Naive thymus-derived CD4-positive, alpha-beta T cell (primary cell): ENCODE measurements around the gene WFDC12. TPM values are rescaled to one million over a fixed set of nuclear protein-coding genes. Genes with fewer than 3 reads are reported as not detected.

Source experiments
- ATAC-seq: fragments of 150-1000 bp; cut with Tn5 transposase; 2 replicates; pipeline ENCODE4 v1.10.0; 2021; ENCODE audit warnings: mild to moderate bottlenecking, moderate library complexity
- CTCF ChIA-PET: fragments of 350-600 bp; sonication (Branson Sonifier 250); formaldehyde crosslinking; loops from one replicate; lab custom pipeline; 2021; ENCODE audit warnings: antibody characterized with exemption; lab: Charles Lee
- POLR2A ChIA-PET: fragments of 350-600 bp; sonication (Branson Sonifier 250); formaldehyde crosslinking; loops from one replicate; lab custom pipeline; 2021; ENCODE audit warnings: antibody characterized with exemption, inconsistent platforms; lab: Charles Lee
- DNase-seq, 9 donors: peaks; one replicate each; pipeline versions ENCODE4 v3.0.0 to v3.0.0-alpha.2; 2020 to 2022; ENCODE audit warnings: mixed read lengths in 1 of 9
- H3K27ac ChIP-seq: one replicate; pipeline ENCODE4 v1.7.0; 2013; ENCODE audit warnings: mild to moderate bottlenecking, low read depth, low read length, moderate library complexity
- H3K27me3 ChIP-seq, 2 donors: one replicate each; pipeline ENCODE4 v1.7.0; 2013; ENCODE audit warnings: low read length in 2 of 2, mild to moderate bottlenecking in 2 of 2, moderate library complexity in 2 of 2; ENCODE audit not compliant: control insufficient read depth in 2 of 2, insufficient read depth in 2 of 2
- H3K36me3 ChIP-seq, 3 experiments: 1 replicate in 2 of 3; 2 replicates in 1 of 3; pipeline ENCODE4 v1.7.0; 2013; ENCODE audit warnings: low read length in 3 of 3, mild to moderate bottlenecking in 3 of 3, moderate library complexity in 1 of 3; ENCODE audit not compliant: insufficient read depth in 3 of 3, control insufficient read depth in 2 of 3
- H3K4me1 ChIP-seq, 2 donors: one replicate each; pipeline ENCODE4 v1.7.0; 2013; ENCODE audit warnings: low read length in 2 of 2, mild to moderate bottlenecking in 2 of 2, moderate library complexity in 1 of 2; ENCODE audit not compliant: control insufficient read depth in 2 of 2, insufficient read depth in 2 of 2
- H3K4me3 ChIP-seq: 2 replicates; pipeline ENCODE4 v1.7.0; 2013; ENCODE audit warnings: mild to moderate bottlenecking, low read length
- H3K9me3 ChIP-seq, 3 experiments: 1 replicate in 2 of 3; 2 replicates in 1 of 3; pipeline ENCODE4 v1.7.0; 2013; ENCODE audit warnings: low read length in 3 of 3; ENCODE audit not compliant: control insufficient read depth in 2 of 3
- H3K27ac Mint-ChIP-seq, 9 donors: one replicate each; pipeline ENCODE4 v1.8.0; 2020 to 2022; ENCODE audit warnings: mixed read lengths in 9 of 9, mild to moderate bottlenecking in 8 of 9, moderate library complexity in 5 of 9, inconsistent platforms in 2 of 9
- H3K27me3 Mint-ChIP-seq, 5 donors: one replicate each; pipeline ENCODE4 v1.8.0; 2021 to 2022; ENCODE audit warnings: mixed read lengths in 5 of 5, mild to moderate bottlenecking in 1 of 5
- H3K36me3 Mint-ChIP-seq, 5 donors: one replicate each; pipeline ENCODE4 v1.8.0; 2020 to 2022; ENCODE audit warnings: mixed read lengths in 5 of 5, mild to moderate bottlenecking in 3 of 5, inconsistent platforms in 1 of 5
- H3K4me1 Mint-ChIP-seq, 7 donors: one replicate each; pipeline ENCODE4 v1.8.0; 2020 to 2022; ENCODE audit warnings: mixed read lengths in 7 of 7, mild to moderate bottlenecking in 3 of 7, inconsistent platforms in 1 of 7
- H3K4me3 Mint-ChIP-seq, 10 donors: one replicate each; pipeline ENCODE4 v1.8.0; 2020 to 2022; ENCODE audit warnings: mild to moderate bottlenecking in 10 of 10, mixed read lengths in 10 of 10, moderate library complexity in 6 of 10, inconsistent platforms in 2 of 10
- H3K9me3 Mint-ChIP-seq, 11 donors: one replicate each; pipeline ENCODE4 v1.8.0; 2020 to 2022; ENCODE audit warnings: mixed read lengths in 11 of 11, mild to moderate bottlenecking in 4 of 11, inconsistent platforms in 1 of 11, moderate library complexity in 1 of 11
- intact Hi-C, 2 donors: fragments of 100-400 bp; cut with micrococcal nuclease; formaldehyde crosslinking; loops; one replicate each; pipeline ENCODE4 v1.15.1; 2023
- polyA plus RNA-seq, 2 donors: library from polyadenylated mRNA; unstranded; fragments of 300-500 nt; fragmentation: Illumina TruSeq; gene quantifications; one replicate each; pipeline ENCODE4 v1.2.3, GENCODE V29; 2021
- total RNA-seq, 6 experiments: library from RNA in 5 of 6; stranded (reverse) in 5 of 6; gene quantifications; 1 replicate in 5 of 6; 2 replicates in 1 of 6; pipeline ENCODE4 v1.2.3 and lab custom pipeline; 2021 to 2026

WFDC12 gene
- total and polyA plus RNA-seq, 7 experiments from 2014 or later: not detected

DNA sequence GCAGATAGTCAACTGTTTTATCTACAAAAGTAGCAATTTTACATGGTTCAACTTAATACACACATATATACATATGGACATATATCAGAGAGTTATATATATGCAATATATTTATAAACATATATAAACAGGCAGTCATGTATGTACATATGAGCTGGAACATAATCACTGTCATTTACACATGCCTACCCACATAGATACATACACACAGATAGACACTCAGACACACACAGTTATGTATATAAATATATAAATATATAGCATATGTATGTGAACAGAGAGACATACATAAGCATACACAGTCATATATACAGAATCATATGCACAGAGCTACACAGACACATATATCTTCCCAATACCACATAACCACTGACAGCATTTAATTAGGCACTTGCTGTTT lies 11.5 kb downstream of the WFDC12 start:
- CTCF ChIA-PET: interaction anchor here (0.8 kb wide), 1 partner anchor 69 kb away, joined by 3 read pairs; no protein-coding TSS in a partner anchor
- Histone ChIP-seq H3K9me3 (no peaks in the 10 kb centered on the region), H3K4me1 (no peaks in the 10 kb centered on the region), H3K27me3 (no peaks in the 10 kb centered on the region), H3K36me3 (no peaks in the 10 kb centered on the region), H3K4me3 (no peak overlapping the region), H3K27ac (no peak overlapping the region)
- DNase-seq (no peak), ATAC-seq (no peak)
- Mint-ChIP-seq H3K27ac (no peak overlapping the region), H3K27me3 (peaks cover 0 to 14% (median 5%) of the 10 kb centered on the region in 5 donors), H3K4me3 (no peak overlapping the region), H3K4me1 (peaks cover 0 to 6% (median 4%) of the 10 kb centered on the region in 7 donors), H3K9me3 (no peaks in the 10 kb centered on the region), H3K36me3 (no peaks in the 10 kb centered on the region)
- intact Hi-C loops: loop anchor here in 1 of 2 donors (1.0 to 5.0 kb wide), 2 partner anchors 101 to 425 kb away; no protein-coding TSS in a partner anchor
- POLR2A ChIA-PET: no interaction called here

GRCh38 chr20:45111799-45112471 lies 12.3 kb downstream of the WFDC12 start:
- peaks cover 0 to 6% (median 4%) of the 10 kb centered on the region in 7 donors for H3K4me1 Mint-ChIP-seq
- CTCF ChIA-PET: interaction anchor here (0.6 to 2.3 kb wide), 4 partner anchors 17 to 622 kb away, joined by 3 to 8 read pairs (median 3); no protein-coding TSS in a partner anchor
- ATAC-seq: no peak
- Histone ChIP-seq H3K4me3 (no peak overlapping the region), H3K27me3 (no peaks in the 10 kb centered on the region), H3K27ac (no peak overlapping the region), H3K36me3 (no peaks in the 10 kb centered on the region), H3K4me1 (no peaks in the 10 kb centered on the region), H3K9me3 (no peaks in the 10 kb centered on the region)
- no peak overlapping the region for H3K4me3 Mint-ChIP-seq
- POLR2A ChIA-PET: no interaction called here
- no peaks in the 10 kb centered on the region for H3K9me3 Mint-ChIP-seq
- intact Hi-C loops: loop anchor here in 1 of 2 donors (1.0 to 5.0 kb wide), 2 partner anchors 101 to 425 kb away; no protein-coding TSS in a partner anchor
- no peaks in the 10 kb centered on the region for H3K36me3 Mint-ChIP-seq
- DNase-seq: no peak
- H3K27ac Mint-ChIP-seq: no peak overlapping the region
- peaks cover 0 to 11% (median 2%) of the 10 kb centered on the region in 5 donors for H3K27me3 Mint-ChIP-seq

DNA sequence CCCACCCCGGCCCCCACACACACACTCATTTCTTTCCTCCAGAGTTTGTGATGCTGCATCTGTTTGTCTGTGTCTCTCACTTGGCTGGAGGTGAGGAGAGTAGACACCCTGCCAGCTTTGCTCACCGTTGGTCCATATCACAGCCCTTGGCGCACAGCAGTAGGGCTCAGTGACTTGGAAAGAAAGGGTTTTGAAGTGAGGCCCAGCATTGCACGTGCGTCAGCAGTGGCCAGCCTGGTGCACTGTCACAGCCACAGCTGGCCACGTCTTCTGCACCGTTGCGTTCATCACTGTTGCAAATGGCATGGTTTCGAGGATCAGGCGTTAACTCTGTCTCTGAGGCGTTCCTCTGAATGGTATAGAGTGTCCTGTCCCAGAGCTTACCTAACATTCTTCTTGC lies 13.0 kb downstream of the WFDC12 start:
- no peaks in the 10 kb centered on the region for H3K9me3 ChIP-seq
- no peak overlapping the region for H3K4me3 ChIP-seq
- intact Hi-C loops: loop anchor here in 1 of 2 donors (5.0 kb wide), 1 partner anchor 424 kb away; no protein-coding TSS in a partner anchor
- no peaks in the 10 kb centered on the region for H3K36me3 ChIP-seq
- H3K4me1 ChIP-seq: no peaks in the 10 kb centered on the region
- ChIA-PET CTCF (interaction anchor here (0.6 to 2.3 kb wide), 3 partner anchors 16 to 104 kb away, joined by 3 to 8 read pairs (median 3); no protein-coding TSS in a partner anchor), POLR2A (no interaction called here)
- H3K36me3 Mint-ChIP-seq: no peaks in the 10 kb centered on the region
- H3K27ac ChIP-seq: no peak overlapping the region
- no peaks in the 10 kb centered on the region for H3K9me3 Mint-ChIP-seq
- H3K27ac Mint-ChIP-seq: no peak overlapping the region
- H3K27me3 ChIP-seq: no peaks in the 10 kb centered on the region
- H3K4me3 Mint-ChIP-seq: no peak overlapping the region
- peaks cover 0 to 6% (median 1%) of the 10 kb centered on the region in 7 donors for H3K4me1 Mint-ChIP-seq
- DNase-seq: no peak
- H3K27me3 Mint-ChIP-seq: peaks cover 0 to 11% (median 1%) of the 10 kb centered on the region in 5 donors
- no peak for ATAC-seq

GRCh38 chr20:45110301-45110700 lies 14.0 kb downstream of the WFDC12 start:
- Histone ChIP-seq H3K27ac (no peak overlapping the region), H3K9me3 (no peaks in the 10 kb centered on the region), H3K36me3 (no peaks in the 10 kb centered on the region), H3K4me1 (no peaks in the 10 kb centered on the region), H3K4me3 (no peak overlapping the region), H3K27me3 (no peaks in the 10 kb centered on the region)
- Mint-ChIP-seq H3K27me3 (peaks cover 0 to 9% (median 0%) of the 10 kb centered on the region in 5 donors), H3K36me3 (no peaks in the 10 kb centered on the region), H3K4me3 (no peak overlapping the region), H3K27ac (no peak overlapping the region), H3K4me1 (peaks cover 0 to 6% (median 1%) of the 10 kb centered on the region in 7 donors), H3K9me3 (no peaks in the 10 kb centered on the region)
- CTCF ChIA-PET: interaction anchor here (2.3 kb wide), 1 partner anchor 59 kb away, joined by 8 read pairs; no protein-coding TSS in a partner anchor
- DNase-seq: no peak
- ATAC-seq: no peak
- intact Hi-C loops: loop anchor here in 1 of 2 donors (5.0 kb wide), 1 partner anchor 423 kb away; no protein-coding TSS in a partner anchor
- POLR2A ChIA-PET: no interaction called here

GRCh38 chr20:45109634-45110033 lies 14.6 kb downstream of the WFDC12 start:
- Mint-ChIP-seq H3K4me1 (peaks cover 0 to 2% (median 0%) of the 10 kb centered on the region in 7 donors), H3K27ac (peak overlapping the region in 1 of 9 donors; percentile 51), H3K36me3 (no peaks in the 10 kb centered on the region), H3K4me3 (no peak overlapping the region), H3K27me3 (peaks cover 0 to 16% (median 0%) of the 10 kb centered on the region in 5 donors), H3K9me3 (no peaks in the 10 kb centered on the region)
- CTCF ChIA-PET: interaction anchor here (1.2 kb wide), 1 partner anchor 14 kb away, joined by 3 read pairs; no protein-coding TSS in a partner anchor
- H3K27me3 ChIP-seq: no peaks in the 10 kb centered on the region
- H3K36me3 ChIP-seq: no peaks in the 10 kb centered on the region
- no peaks in the 10 kb centered on the region for H3K9me3 ChIP-seq
- H3K27ac ChIP-seq: no peak overlapping the region
- DNase-seq: no peak
- POLR2A ChIA-PET: no interaction called here
- no peak for ATAC-seq
- intact Hi-C loops: loop anchor here in 1 of 2 donors (5.0 kb wide), 1 partner anchor 422 kb away; no protein-coding TSS in a partner anchor
- no peak overlapping the region for H3K4me3 ChIP-seq
- H3K4me1 ChIP-seq: no peaks in the 10 kb centered on the region

- H3K4me3 Mint-ChIP-seq: no peak overlapping the region
- Histone ChIP-seq H3K36me3 (no peaks in the 10 kb centered on the region), H3K9me3 (no peaks in the 10 kb centered on the region), H3K27me3 (peaks cover 0 to 2% of the 10 kb centered on the region in 2 donors), H3K4me3 (no peak overlapping the region), H3K4me1 (no peaks in the 10 kb centered on the region), H3K27ac (no peak overlapping the region)
- H3K4me1 Mint-ChIP-seq: peaks cover 0 to 5% (median 3%) of the 10 kb centered on the region in 7 donors
- no peaks in the 10 kb centered on the region for H3K36me3 Mint-ChIP-seq
- CTCF ChIA-PET: interaction anchor here (2.6 kb wide), 1 partner anchor 9 kb away, joined by 12 read pairs; no protein-coding TSS in a partner anchor
- H3K27me3 Mint-ChIP-seq: peaks cover 10 to 39% (median 15%) of the 10 kb centered on the region in 5 donors
- POLR2A ChIA-PET: no interaction called here
- H3K9me3 Mint-ChIP-seq: peaks cover 0 to 2% (median 0%) of the 10 kb centered on the region in 11 donors
- no peak overlapping the region for H3K27ac Mint-ChIP-seq
- DNase-seq (no peak), ATAC-seq (no peak)
- intact Hi-C loops: no loop called here
Observed at GRCh38 chr20:45105317-45105716, 18.9 kb downstream of the WFDC12 start.
